Heart right ventricle (tissue), 16 donors: ENCODE measurements around the gene ULK4. TPM values are rescaled to one million over a fixed set of nuclear protein-coding genes. Genes with fewer than 3 reads are reported as not detected.
A peak's percentile ranks its signal among the peaks of the same experiment; 100 is the strongest.

Source experiments
- ATAC-seq, 8 donors: fragments of 200-7000 bp; cut with Tn5 transposase; one replicate each; pipeline ENCODE4 v1.9.1; 2020; ENCODE audit warnings: mild to moderate bottlenecking in 8 of 8, moderate library complexity in 8 of 8, moderate number of reproducible peaks in 1 of 8
- DNase-seq, 2 donors: peaks; one replicate each; pipeline ENCODE4 v3.0.0-alpha.2; 2020
- H3K27ac ChIP-seq, 10 donors: fragments of 200-600 bp; sonication (generic) in 2 of 10; one replicate each; pipeline versions ENCODE4 v1.5.0 to v1.8.0; 2020 to 2022; ENCODE audit warnings: mild to moderate bottlenecking in 3 of 10
- H3K27me3 ChIP-seq, 7 donors: fragments of 200-600 bp; one replicate each; pipeline ENCODE4 v1.8.0; 2021 to 2022; ENCODE audit warnings: mild to moderate bottlenecking in 2 of 7
- H3K36me3 ChIP-seq, 9 donors: fragments of 200-600 bp; sonication (generic) in 1 of 9; one replicate each; pipeline versions ENCODE4 v1.5.0 to v1.8.0; 2020 to 2022; ENCODE audit warnings: mild to moderate bottlenecking in 2 of 9
- H3K4me1 ChIP-seq, 9 donors: fragments of 200-600 bp; sonication (generic) in 1 of 9; one replicate each; pipeline versions ENCODE4 v1.5.0 to v1.8.0; 2020 to 2022; ENCODE audit warnings: mild to moderate bottlenecking in 4 of 9
- H3K4me3 ChIP-seq, 10 donors: fragments of 200-600 bp; sonication (generic) in 2 of 10; one replicate each; pipeline versions ENCODE4 v1.5.0 to v1.8.0; 2020 to 2022; ENCODE audit warnings: mild to moderate bottlenecking in 7 of 10, moderate library complexity in 2 of 10
- H3K9me3 ChIP-seq, 11 donors: fragments of 200-600 bp in 10 of 11; sonication (generic) in 2 of 11; one replicate each; pipeline versions ENCODE4 v1.5.0 to v1.8.0; 2013 to 2022; ENCODE audit warnings: mild to moderate bottlenecking in 2 of 11, control low read depth in 1 of 11, moderate library complexity in 1 of 11
- CTCF ChIP-seq, 9 donors: fragments of 200-600 bp; sonication (generic) in 2 of 9; IDR thresholded peaks; one replicate each; pipeline versions ENCODE4 v1.5.0 to v1.8.0; 2021 to 2022; ENCODE audit warnings: antibody characterized with exemption in 9 of 9, mild to moderate bottlenecking in 5 of 9, moderate library complexity in 1 of 9
- WGBS, 2 donors: extraction: QIAGEN DNeasy Blood & Tissue Kit; methylation state at CpG; one replicate each; pipeline ENCODE4 v1.1.7; 2013; ENCODE audit warnings: inconsistent platforms in 1 of 2; 5-methylcytosine and 5-hydroxymethylcytosine counted together
- intact Hi-C, 10 donors: fragments of 100-400 bp; cut with DNase I; formaldehyde crosslinking; loops; one replicate each; pipeline versions ENCODE4 v1.11.1 to v1.14.2; 2022
- polyA plus RNA-seq, 2 donors: library from polyadenylated mRNA; stranded (reverse); fragments of 200-250 nt; gene quantifications; one replicate each; pipeline ENCODE4 v1.2.3, GENCODE V29; 2013
- total RNA-seq, 10 donors: library from RNA; stranded (reverse); fragmentation: NEBNext Ultra II Directional in 3 of 10; extraction: Animal tissue kit (Norgen Biotek cat#: 25700) in 3 of 10; gene quantifications; one replicate each; pipeline versions ENCODE4 v1.2.1 to v1.2.4, GENCODE V29; 2021 to 2023
- donor health status: Arrhythmogenic right ventricular cardiomyopathy.
- donor health status: ischemic (EF 13 %, LVEDD 7.1; RV severe dilation, severe dysfunction).
- donor health status: healthy with polysubstance abuse.
- donor health status: DM: no; HTN: yes; CAD: no.
- donor health status: DM: no; HTN: no; CAD: no.
- donor health status: ischemic (EF 25% LVEDD 6.9; RV normal size, moderate dysfunction).
- donor health status: ischemic (EF 25% LVEDD 5.7; RV mildly dilated, moderate dysfunction).
- donor health status: healthy.
- donor health status: DM: yes; HTN: yes; CAD: no.
- donor health status: Ischemic cardiomyopathy.
- donor health status: ischemic (EF 35%, LVEDD 5.7; RV mildly dilated, moderate dysfunction).
- donor health status: nonischemic (EF 11% LVEDD 7.7; RV severe dilation, severe dysfunction).
- donor health status: DM: yes; HTN: yes; CAD: no.
- donor health status: PGD.
- donor health status: ischemic (EF 29% LVEDD 5.4; RV normal size, mild dysfunction).
- donor health status: nonischemic (EF 23%, LVEDD 6.1; RV moderate dilation, normal function).

ULK4 gene
- total and polyA plus RNA-seq, 12 donors = 1.4 to 11.4 (median 2.6) TPM

- WGBS, 2 donors = 73 to 84% methylated on average over 9 of the region's 9 CpGs
- H3K27ac ChIP-seq = no peak overlapping the region
- no peak for DNase-seq
Measured at GRCh38 chr3:41357271-41357670, 604.6 kb downstream of the ULK4 start.

GRCh38 chr3:41356775-41357174 is 605.1 kb downstream of the ULK4 start:
- H3K4me3 ChIP-seq = no peak overlapping the region
- no peaks in the 10 kb centered on the region for H3K27me3 ChIP-seq
- H3K4me1 ChIP-seq = peaks cover 0 to 4% (median 0%) of the 10 kb centered on the region in 9 donors
- 64 to 75% methylated on average over 2 of the region's 2 CpGs for WGBS, 2 donors
- H3K9me3 ChIP-seq = no peaks in the 10 kb centered on the region
- ATAC-seq (no peak), DNase-seq (no peak)
- intact Hi-C loops = no loop called here
- no peak overlapping the region for H3K27ac ChIP-seq
- no peaks in the 10 kb centered on the region for H3K36me3 ChIP-seq
- TF ChIP-seq CTCF (IDR thresholded peaks at IDR 0.05) = no peak

More at GRCh38 chr3:41357271-41357670, 604.6 kb downstream of the ULK4 start:
- Histone ChIP-seq H3K4me1 (peaks cover 0 to 4% (median 0%) of the 10 kb centered on the region in 9 donors), H3K27me3 (no peaks in the 10 kb centered on the region), H3K36me3 (no peaks in the 10 kb centered on the region), H3K4me3 (no peak overlapping the region), H3K9me3 (no peaks in the 10 kb centered on the region)
- intact Hi-C loops = no loop called here
- no peak for ATAC-seq
- TF ChIP-seq CTCF (IDR thresholded peaks at IDR 0.05) = no peak

GRCh38 chr3:41352510-41352909 is 609.4 kb downstream of the ULK4 start:
- H3K36me3 ChIP-seq = no peaks in the 10 kb centered on the region
- H3K4me3 ChIP-seq = no peak overlapping the region
- H3K9me3 ChIP-seq = no peaks in the 10 kb centered on the region
- intact Hi-C loops = no loop called here
- H3K4me1 ChIP-seq = peaks cover 0 to 4% (median 0%) of the 10 kb centered on the region in 9 donors
- no peak for TF ChIP-seq CTCF (IDR thresholded peaks at IDR 0.05)
- no peaks in the 10 kb centered on the region for H3K27me3 ChIP-seq
- H3K27ac ChIP-seq = no peak overlapping the region
- peak in 2 of 8 donors; percentile 29 to 47 for ATAC-seq
- no peak for DNase-seq
- 89% methylated on average over 3 of the region's 3 CpGs for WGBS, 2 donors

- Histone ChIP-seq H3K27me3 (no peaks in the 10 kb centered on the region), H3K4me1 (peaks cover 0 to 4% (median 0%) of the 10 kb centered on the region in 9 donors), H3K4me3 (no peak overlapping the region), H3K9me3 (peaks cover 0 to 3% (median 0%) of the 10 kb centered on the region in 11 donors), H3K27ac (no peak overlapping the region), H3K36me3 (no peaks in the 10 kb centered on the region)
- 88 to 90% methylated on average over 2 of the region's 2 CpGs for WGBS, 2 donors
- no peak for TF ChIP-seq CTCF (IDR thresholded peaks at IDR 0.05)
- DNase-seq (no peak), ATAC-seq (no peak)
- intact Hi-C loops = no loop called here
Measured at GRCh38 chr3:41350441-41350840, 611.5 kb downstream of the ULK4 start.
